Mucosa of stomach (tissue), 1 donor: ENCODE results near the gene GNAI1.

Source experiments
- H3K27me3 ChIP-seq: one replicate; pipeline ENCODE4 v1.7.0; 2013; ENCODE audit warnings: mild to moderate bottlenecking, low read length; ENCODE audit not compliant: control insufficient read depth, insufficient read depth
- H3K36me3 ChIP-seq: one replicate; pipeline ENCODE4 v1.7.0; 2013; ENCODE audit warnings: low read length; ENCODE audit not compliant: control insufficient read depth, insufficient read depth
- H3K4me1 ChIP-seq: one replicate; pipeline ENCODE4 v1.7.0; 2013; ENCODE audit warnings: mild to moderate bottlenecking, low read length; ENCODE audit not compliant: control insufficient read depth, insufficient read depth
- H3K4me3 ChIP-seq: one replicate; pipeline ENCODE4 v1.7.0; 2013; ENCODE audit warnings: low read length
- H3K9ac ChIP-seq: one replicate; pipeline ENCODE4 v1.7.0; 2013; ENCODE audit warnings: mild to moderate bottlenecking, low read length, moderate library complexity
- H3K9me3 ChIP-seq: one replicate; pipeline ENCODE4 v1.7.0; 2013; ENCODE audit warnings: mild to moderate bottlenecking, low read length, moderate library complexity; ENCODE audit not compliant: control insufficient read depth
- donor health status: Pancreatic carcinoma.

Gene GNAI1

DNA sequence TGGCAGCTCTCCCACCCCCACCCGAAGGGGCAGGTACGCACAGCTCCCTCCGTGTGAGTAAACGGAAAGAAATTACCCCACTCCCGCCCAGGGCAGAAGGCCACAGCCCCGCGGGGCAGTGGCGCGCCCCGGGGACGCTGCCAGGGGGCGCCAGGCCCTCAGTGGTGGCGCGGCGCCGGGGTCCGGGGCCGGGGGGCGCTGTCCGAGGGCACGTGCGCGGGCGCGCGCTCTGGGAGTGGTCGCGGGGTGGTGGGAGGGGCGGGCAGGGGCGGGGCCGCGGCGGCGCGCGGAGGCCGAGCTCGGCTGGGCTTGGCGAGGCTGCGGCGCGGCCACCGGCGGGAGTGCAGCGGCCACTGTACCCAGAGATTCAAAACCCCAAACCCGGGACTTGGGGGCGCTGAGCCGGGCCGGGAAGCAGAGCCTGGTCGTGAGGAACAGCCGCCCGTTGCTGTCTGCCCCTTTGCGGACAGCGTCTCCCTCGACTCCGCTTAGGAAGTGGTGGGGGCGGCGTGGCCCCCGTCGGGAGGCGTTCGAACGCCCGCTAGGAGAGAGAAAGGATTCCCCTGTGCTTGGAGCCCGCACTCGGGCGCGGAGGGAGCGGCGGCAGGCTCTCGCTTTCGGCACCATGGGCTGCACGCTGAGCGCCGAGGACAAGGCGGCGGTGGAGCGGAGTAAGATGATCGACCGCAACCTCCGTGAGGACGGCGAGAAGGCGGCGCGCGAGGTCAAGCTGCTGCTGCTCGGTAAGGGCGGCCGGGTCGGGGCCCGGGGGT lies at the start of gene GNAI1:
Gene GNAI1 (plus strand): TSS at position 296 of the 773 bp plus-strand sequence. CDS start 330 bp downstream, at position 626.
- Histone ChIP-seq H3K4me3 (peak within 1 kb of the TSS; percentile 66), H3K27me3 (peaks cover 17% of the 10 kb centered on the region), H3K9ac (peak within 1 kb of the TSS; percentile 74), H3K9me3 (no peaks in the 10 kb centered on the region), H3K36me3 (no peaks in the 10 kb centered on the region), H3K4me1 (peaks cover 5% of the 10 kb centered on the region)

DNA sequence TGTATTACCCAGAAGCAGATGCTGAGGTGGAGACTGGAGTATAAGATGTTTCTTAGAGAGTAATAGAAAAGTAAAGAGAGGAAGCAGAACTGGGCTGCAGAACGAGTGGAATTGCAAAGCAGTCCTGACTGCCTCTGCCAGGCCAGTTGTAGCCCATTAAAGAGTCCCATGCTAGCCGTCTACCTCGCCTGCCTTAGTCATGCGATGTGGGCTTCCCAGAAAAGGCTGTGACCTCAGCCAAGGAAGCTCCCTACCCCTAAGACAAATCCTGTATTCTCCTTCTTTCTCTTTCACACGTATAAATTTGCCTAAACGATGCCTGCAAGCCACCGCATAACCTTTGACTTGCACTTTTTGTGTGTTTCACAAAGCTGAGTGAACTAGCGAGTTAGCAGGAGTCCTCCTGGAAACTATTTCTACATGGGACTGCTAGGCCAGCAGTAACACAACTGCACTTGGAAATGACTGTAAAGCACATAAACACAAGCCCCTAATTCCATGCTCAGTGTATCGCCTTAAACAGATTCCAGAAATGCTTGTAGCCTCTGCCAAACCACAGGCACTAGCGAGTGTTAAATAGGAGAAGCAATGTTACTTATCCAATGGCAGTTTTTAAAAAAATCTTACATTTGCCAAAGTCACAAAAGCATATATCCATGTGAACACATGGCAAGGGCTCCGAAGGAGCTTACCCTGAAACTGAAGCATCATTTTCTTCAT lies 47.4 kb upstream of the GNAI1 start:
- H3K36me3 ChIP-seq = no peaks in the 10 kb centered on the region

DNA sequence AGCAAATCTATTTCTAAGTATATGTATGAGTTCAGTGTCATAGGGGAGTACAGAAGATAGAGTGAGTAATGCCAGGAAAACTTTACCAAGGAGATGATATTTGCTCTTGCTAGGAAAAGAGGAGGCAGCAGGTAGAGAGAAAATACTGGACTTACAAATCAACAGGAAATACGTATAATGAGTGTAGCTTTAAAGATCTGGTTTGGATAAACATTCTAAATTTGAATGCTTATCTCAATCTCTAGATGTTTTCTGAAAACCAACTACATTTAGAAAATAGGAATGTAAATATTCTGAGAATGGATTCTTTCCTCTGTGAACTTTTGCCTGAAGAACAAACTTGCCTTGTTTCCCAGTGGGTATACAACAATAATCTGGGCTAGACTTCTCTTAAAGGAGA lies 46.9 kb upstream of the GNAI1 start:
- H3K4me3 ChIP-seq = no peak overlapping the region
- no peak overlapping the region for H3K9ac ChIP-seq
- no peaks in the 10 kb centered on the region for H3K27me3 ChIP-seq
- no peaks in the 10 kb centered on the region for H3K4me1 ChIP-seq
- no peaks in the 10 kb centered on the region for H3K9me3 ChIP-seq
- no peaks in the 10 kb centered on the region for H3K36me3 ChIP-seq

More for the DNA sequence above, 47.4 kb upstream of the GNAI1 start:
- no peaks in the 10 kb centered on the region for H3K4me1 ChIP-seq
- H3K4me3 ChIP-seq = no peak overlapping the region
- no peaks in the 10 kb centered on the region for H3K9me3 ChIP-seq
- no peaks in the 10 kb centered on the region for H3K27me3 ChIP-seq
- H3K9ac ChIP-seq = no peak overlapping the region

DNA sequence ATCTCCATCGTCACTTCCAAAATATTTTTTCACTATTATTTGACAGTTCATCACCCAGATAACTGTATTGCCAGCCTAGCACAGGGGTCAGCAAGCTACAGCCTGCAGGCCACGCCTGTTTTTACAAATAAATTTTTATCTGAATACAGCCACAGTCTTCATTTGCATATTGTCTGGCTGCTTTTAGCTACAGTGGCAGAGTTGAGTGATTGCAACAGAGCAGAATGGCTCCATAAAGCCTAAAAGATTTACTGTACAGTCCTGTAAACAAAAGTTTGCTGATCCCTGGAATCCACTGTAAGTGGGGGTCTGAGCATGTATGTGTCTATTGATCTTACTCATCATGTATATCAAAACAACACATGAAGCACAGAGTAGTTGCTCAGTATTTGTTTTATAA lies 45.9 kb upstream of the GNAI1 start:
- Histone ChIP-seq H3K9ac (no peak overlapping the region), H3K9me3 (no peaks in the 10 kb centered on the region), H3K27me3 (no peaks in the 10 kb centered on the region), H3K36me3 (no peaks in the 10 kb centered on the region), H3K4me1 (no peaks in the 10 kb centered on the region), H3K4me3 (no peak overlapping the region)

DNA sequence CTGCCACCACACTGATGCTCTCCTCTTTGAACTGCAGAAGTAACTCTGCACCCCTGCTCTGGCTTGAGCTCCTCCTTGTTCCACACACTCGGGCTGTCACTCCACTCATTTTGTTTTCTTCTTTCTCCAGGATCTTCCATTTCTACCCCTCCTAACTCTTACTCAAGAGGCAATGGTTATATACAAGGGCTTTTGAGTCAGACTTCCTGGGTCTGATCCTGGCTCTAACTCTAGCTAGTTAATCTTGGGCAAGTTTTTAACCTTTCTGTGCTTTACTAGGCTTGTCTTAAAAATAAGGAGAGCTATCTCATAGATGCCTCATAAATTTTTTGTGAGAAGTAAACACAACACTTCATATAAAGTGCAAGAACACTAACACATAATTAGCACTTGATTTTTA lies 45.3 kb upstream of the GNAI1 start:
- Histone ChIP-seq H3K36me3 (no peaks in the 10 kb centered on the region), H3K4me3 (no peak overlapping the region)

DNA sequence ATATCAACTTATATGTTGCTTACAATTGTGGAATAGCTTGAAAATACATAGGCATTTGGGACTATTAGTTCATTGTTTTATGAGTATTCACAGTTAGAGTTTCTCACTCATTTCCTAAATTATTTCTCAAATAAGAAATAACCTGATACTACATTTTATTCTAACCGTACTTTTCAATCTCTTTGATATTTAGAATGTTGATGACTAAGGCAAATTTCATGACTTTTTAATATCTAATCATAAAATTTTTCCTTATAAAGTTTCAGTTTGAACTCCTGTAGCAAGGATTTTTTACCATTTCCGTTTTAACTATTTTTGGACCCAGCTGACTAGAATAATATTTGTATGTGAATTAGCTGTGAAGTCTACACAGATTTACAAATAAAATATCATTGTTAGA lies 41.3 kb upstream of the GNAI1 start:
- Histone ChIP-seq H3K9ac (no peak overlapping the region), H3K4me1 (no peaks in the 10 kb centered on the region), H3K4me3 (no peak overlapping the region), H3K36me3 (no peaks in the 10 kb centered on the region), H3K27me3 (no peaks in the 10 kb centered on the region), H3K9me3 (no peaks in the 10 kb centered on the region)

More for the DNA sequence above, 45.3 kb upstream of the GNAI1 start:
- no peaks in the 10 kb centered on the region for H3K4me1 ChIP-seq
- H3K27me3 ChIP-seq = no peaks in the 10 kb centered on the region
- no peak overlapping the region for H3K9ac ChIP-seq
- no peaks in the 10 kb centered on the region for H3K9me3 ChIP-seq

DNA sequence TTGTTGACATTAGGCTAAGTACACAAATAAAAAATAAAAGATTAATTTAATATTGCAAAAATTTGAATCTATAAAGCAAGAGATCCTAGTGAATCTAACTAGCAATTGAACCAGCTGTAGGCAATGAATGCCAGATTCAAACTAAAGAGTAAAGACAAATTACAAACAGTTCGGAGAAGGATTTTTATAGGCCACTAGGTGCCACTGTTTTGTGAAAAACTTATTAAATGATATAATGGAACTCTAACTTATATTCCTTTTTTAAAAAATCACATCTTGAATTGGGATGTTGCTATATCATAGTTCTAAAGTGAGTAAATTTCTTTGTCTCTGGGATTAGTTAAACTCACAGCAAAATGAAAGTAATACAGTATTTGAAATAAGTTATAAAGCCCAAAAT lies 39.1 kb upstream of the GNAI1 start:
- Histone ChIP-seq H3K4me1 (no peaks in the 10 kb centered on the region), H3K36me3 (no peaks in the 10 kb centered on the region), H3K4me3 (no peak overlapping the region), H3K9me3 (no peaks in the 10 kb centered on the region), H3K9ac (no peak overlapping the region), H3K27me3 (no peaks in the 10 kb centered on the region)

DNA sequence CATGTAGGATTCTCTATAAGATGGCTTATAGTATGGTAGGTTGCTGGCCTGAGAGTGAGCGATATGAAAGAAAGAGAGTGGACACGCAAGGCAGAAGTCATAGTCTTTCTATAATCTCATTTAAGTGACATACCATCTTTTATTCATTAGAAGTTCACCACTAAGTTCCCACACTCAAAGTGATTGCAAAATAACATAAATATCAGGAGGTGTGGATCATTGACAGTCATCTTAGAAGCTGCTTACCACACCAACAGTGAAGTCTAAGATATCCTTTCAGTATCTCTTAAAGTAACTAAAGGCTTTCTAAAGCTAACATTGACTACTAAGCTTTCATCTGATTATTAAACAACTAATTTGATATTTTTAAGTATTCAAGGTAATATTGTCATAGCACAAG lies 36.9 kb upstream of the GNAI1 start:
- no peak overlapping the region for H3K4me3 ChIP-seq
- no peaks in the 10 kb centered on the region for H3K4me1 ChIP-seq
- H3K9ac ChIP-seq = no peak overlapping the region
- no peaks in the 10 kb centered on the region for H3K9me3 ChIP-seq
- no peaks in the 10 kb centered on the region for H3K36me3 ChIP-seq
- H3K27me3 ChIP-seq = no peaks in the 10 kb centered on the region

DNA sequence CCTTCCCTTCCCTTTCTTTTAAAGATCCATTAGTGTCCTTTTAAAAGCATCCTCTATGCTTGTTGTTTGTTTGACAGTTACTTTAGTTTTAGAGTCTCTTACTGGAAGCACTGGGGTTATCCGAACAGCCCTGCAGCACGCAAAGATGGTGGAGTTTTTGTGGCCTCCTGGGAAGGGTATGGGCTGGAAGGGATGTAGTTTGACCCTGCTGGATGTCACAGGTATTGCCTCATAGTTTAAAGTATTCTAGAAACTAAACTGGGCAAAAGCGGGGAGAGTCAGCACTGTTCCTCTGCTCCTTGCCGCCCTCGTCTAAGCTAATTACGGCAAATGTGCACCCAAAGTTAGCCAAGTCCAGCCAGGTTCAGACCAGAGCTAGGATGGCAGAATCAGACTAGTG lies 35.8 kb upstream of the GNAI1 start:
- no peaks in the 10 kb centered on the region for H3K36me3 ChIP-seq
- no peak overlapping the region for H3K4me3 ChIP-seq
- no peaks in the 10 kb centered on the region for H3K27me3 ChIP-seq
- no peak overlapping the region for H3K9ac ChIP-seq
- no peaks in the 10 kb centered on the region for H3K4me1 ChIP-seq
- H3K9me3 ChIP-seq = no peaks in the 10 kb centered on the region

DNA sequence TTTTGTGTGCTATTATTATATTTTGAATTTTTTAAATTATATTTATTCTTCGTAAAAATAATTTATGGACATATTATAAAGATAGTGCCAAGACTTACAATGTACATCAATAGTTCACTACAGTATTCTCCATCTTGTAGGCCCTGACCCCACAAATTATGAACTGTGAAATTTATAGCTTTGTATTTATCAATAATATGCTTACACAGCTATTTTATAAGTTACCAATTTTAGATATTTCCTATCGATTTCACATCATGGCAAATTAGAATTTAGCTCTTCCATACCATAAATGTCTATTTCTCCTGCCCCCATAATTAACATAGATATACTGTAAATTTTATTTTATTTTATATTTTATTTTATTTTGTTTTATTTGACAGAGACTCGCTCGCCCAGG lies 34.4 kb upstream of the GNAI1 start:
- Histone ChIP-seq H3K27me3 (no peaks in the 10 kb centered on the region), H3K36me3 (no peaks in the 10 kb centered on the region)

DNA sequence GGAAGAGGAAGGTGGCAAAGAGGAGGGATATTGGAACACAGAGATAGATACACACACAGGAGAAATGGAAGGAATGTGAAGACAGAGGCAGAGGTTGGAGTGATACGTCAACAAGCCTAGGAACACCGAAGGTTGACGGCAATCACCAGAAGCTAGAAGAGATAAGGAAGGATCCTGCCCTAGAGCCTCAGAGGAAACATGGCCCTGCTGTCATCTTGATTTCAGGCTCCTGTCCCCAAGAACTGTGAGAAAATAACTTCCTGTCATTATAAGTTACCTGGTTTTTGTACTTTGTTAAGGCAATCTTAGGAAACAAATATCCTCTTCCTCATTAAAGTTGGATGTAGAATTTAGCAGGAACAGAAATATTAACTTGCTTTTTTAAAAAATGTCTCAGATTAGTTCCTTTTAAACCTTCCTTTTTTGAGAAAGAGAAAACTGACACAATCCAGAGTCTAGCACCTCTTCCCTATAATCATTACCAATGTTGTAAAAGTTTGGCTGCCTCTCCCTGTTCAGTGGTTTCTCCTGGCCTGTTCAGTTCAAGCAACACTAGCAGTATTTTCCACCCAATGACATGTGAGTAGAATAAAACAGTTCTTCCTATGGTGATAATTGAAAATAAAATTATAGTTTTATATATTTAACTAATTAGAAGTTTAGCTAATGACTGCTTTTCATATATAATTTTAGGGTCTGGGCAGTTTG lies 28.8 kb upstream of the GNAI1 start:
- Histone ChIP-seq H3K9ac (no peak overlapping the region), H3K4me3 (no peak overlapping the region), H3K36me3 (no peaks in the 10 kb centered on the region), H3K27me3 (no peaks in the 10 kb centered on the region), H3K9me3 (no peaks in the 10 kb centered on the region), H3K4me1 (no peaks in the 10 kb centered on the region)

More for the DNA sequence above, 34.4 kb upstream of the GNAI1 start:
- Histone ChIP-seq H3K4me3 (no peak overlapping the region), H3K4me1 (no peaks in the 10 kb centered on the region), H3K9ac (no peak overlapping the region), H3K9me3 (no peaks in the 10 kb centered on the region)

DNA sequence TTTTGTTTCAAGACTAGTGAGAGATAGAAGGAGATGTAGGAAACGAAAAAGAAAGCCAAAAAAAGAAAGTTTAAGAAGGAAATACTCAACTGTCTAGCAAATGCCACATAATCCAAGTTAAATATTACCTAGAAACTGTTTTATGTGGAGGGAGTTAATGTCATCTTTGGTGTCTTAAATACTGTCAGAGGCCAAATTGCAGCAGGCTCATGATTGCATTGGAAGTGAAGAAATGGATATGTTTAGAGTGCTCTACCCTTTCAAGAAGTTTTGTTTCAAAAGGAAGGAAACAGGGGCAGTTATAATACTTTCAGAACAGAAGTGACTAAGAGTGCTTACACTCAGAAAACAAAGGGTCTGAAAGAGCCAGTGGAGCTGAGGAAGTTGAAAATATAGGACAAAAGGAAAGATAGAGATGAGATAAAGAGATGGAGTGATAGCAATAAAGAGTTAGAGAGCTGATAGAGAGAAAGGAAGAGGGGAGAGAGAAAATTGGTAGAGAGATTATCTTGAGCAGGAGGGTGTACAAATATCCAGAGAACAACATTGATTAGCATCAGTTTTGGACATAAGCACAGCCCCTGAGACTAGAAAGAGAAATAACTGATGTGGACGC lies 28.0 kb upstream of the GNAI1 start:
- H3K4me1 ChIP-seq = no peaks in the 10 kb centered on the region
- no peaks in the 10 kb centered on the region for H3K36me3 ChIP-seq
- no peaks in the 10 kb centered on the region for H3K27me3 ChIP-seq
- H3K4me3 ChIP-seq = no peak overlapping the region
- no peaks in the 10 kb centered on the region for H3K9me3 ChIP-seq
- no peak overlapping the region for H3K9ac ChIP-seq
